Activated T-helper 1 cell treated with anti-CD3 and anti-CD28 coated beads, Interleukin-2, amount 50 U/mL, for 16 hours (primary cell): Measurements from ENCODE around the gene ATP6V1F.

Experiments used
- DNase-seq, 2 donors: peaks; one replicate each; pipeline ENCODE4 v3.0.0-alpha.2; 2020; ENCODE audit warnings: low read depth in 1 of 2, low spot score in 1 of 2

ATP6V1F gene

DNA sequence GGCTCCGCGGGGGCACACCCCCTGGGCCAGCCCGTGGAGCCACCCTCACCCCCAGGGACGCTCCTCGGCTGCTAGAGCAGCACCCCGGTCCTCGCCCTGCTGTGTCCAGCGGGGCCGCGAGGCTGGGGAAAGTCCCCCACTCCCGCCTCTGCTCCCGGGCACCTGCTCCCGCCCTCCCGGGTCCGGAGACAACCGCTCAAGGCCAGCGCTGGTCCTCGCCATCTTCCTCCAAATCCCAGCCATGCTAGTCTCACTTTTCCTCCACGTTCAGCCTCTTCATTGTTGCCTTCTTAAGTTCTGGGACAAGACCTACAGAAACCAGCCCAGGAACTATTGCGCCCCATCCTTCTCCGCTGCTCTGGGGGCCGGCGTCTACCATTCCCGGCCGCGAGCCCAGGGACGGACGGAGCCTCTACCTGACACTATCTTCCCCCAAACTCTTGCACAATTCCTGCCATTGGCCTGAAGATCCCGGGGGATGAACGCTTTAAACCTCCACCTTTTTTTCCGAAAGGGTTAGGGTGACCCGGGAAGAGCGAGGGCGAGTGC is 52.7 kb downstream of the ATP6V1F start:
- no peak for DNase-seq
